T1000 (cell line): ENCODE results near the gene INSYN1.

ENCODE experiments used
- DNase-seq: peaks from one replicate; lab custom pipeline; 2025; ENCODE audit warnings: mixed read lengths; lab: John Stamatoyannopoulos, UW

Gene INSYN1

DNA sequence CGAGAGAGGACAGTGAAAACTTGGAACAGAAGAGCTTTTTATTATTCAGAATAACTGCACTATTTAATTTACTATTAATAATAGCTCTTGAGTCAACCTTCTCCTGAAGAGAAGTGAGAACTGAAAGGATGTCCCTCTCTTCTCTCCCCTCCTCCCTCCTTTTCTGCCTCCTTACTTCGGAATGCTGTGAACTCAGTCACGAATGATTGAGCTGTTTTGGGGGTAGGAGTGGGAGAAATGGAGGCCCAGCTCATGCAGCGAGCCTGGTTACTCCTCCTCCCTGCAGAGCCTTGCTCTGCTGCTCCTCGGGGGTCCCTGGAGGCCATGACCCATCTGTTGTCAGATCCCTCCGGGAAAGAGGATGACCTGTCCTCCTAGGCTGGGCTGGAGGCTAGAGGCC, 20.3 kb upstream of the INSYN1 start:
- no peak for DNase-seq

DNA sequence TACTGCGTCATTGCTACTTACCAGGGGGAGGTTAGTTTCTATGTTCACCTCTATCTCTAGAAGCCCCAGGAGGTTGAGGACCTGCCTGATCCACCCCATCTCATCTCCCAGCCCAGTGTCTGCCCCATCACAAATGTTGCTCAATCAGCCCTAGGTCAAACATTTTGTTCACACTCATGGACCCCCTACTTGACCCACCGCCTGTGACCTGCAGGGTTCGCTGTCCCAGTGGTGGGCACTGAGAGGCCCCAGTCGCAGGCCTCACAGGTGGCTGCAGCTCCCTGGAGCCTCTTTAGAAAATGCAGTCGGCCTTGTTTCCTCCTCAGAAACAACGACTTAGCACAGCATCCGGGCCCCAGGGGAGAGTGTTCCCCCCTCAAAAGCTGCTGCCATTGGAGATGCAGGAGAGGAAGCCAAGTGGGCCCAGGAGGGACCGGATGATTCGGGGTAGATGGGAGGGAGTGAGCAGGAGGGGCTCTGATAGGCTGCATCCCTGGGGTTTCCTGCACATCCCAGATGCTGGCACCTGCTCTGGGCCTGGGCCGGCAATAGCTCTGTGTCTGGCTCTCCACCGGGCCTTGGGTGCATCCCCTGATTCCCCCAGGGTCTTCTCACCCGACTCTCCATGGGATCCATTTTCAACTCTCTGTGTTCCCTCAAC, 18.4 kb upstream of the INSYN1 start:
- DNase-seq: no peak

DNA sequence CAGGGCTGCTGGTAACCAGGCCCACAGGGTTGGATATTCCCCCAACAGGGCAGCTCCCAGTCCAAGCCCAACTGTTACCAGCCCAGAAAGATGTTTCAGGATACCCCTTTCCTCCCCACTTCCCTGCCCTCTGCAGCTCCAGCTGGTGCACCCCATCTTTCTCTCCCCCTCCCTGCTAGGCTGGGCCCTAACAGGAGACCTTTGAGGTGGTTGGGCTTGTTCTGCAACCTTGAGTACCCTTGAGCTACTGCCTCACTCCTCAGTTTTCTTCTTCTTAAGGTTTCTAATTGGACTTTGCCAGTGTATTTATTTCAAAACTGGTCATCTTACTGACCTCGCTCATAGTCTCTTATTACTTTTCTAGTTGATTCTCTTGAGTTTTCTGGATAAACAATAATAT, 16.9 kb upstream of the INSYN1 start:
- no peak for DNase-seq

DNA sequence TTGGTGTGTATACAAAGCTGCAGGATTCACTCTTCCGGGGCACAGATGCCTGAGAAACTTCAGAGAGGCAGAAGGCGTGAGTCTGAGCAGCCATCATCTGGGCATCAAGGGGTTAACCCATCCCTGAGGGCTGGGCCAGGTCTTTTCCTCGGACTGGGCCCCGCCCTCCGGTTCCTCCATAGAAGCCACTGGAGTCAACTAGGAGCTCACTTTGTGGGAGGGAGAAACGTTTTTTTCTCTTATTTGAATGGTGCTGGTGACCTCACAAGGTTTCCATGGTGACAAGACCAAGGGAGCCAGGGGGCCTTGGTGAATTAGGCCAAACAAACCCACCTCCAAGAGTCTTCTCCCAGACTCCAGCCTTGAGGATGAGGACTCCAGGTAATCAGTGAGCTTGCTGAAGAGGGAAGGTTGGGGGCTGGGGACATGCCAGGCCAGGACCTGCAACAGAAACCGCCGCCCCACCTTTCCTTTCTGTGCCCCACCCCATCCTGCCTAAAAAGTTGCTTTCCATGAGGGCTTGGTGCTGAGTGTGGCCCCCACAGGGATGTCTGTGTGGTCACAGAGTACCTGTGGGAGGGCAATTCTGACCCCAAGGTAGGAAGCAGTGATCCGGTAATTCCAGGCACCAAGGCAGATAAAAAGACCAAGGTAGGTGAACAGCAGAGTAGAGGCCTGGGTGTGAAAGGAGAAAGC, 14.8 kb upstream of the INSYN1 start:
- DNase-seq: no peak

DNA sequence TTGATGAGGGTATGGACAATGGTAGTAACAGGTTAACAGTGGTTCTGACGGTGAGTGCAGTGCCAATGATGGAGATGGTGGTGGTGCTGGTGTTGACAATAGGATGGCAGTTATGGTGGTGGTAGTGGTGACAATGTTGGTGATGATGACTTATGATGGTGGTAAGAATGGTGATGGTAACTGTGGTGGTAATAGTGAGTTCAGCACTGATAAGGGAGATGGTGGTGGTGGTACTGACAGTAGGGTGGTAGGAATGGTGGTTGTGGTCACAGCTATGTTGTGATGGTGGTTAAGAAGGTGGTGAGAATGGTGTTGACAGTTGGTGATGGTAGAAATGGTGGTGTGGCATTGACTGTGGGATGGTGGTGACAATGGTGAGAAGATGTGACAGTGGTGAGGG, 13.4 kb upstream of the INSYN1 start:
- no peak for DNase-seq

DNA sequence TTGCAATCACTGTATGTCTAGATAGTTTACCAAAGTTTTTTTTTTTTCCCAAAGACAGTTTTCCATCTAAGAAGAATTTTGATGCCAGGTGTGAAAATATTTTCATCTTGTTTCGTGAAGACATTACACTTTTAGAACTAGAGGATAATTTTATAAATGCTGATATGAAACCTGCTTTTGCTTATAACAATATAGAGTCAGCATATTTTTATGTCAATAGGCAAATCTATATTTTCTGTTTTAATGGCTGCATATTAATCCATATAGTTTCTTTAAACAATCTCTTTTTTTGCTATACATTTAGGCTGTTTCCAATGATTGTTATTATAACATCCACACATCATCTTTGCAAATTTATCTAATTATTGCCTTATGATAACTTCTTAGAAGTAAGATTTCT, 12.6 kb upstream of the INSYN1 start:
- DNase-seq: no peak

DNA sequence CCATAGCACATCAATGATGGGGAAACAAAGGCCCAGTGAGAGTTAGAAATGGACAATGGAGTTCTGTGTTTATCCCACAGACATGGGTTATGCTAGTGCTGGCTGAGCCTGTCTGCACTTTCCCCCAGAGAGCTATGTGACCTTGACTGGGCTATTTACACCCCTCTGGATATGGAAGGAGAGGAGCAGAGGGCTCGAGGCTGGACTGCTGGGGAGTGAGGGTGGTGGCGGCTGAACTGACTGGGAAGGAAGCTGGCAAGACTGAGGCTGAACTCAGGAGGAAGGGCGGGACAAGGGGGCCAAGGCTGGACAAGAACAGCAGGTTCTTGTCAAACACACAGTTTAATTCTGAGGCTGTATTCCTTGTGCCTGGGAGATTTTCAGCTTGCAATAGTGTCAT, 10.8 kb upstream of the INSYN1 start:
- DNase-seq: no peak

DNA sequence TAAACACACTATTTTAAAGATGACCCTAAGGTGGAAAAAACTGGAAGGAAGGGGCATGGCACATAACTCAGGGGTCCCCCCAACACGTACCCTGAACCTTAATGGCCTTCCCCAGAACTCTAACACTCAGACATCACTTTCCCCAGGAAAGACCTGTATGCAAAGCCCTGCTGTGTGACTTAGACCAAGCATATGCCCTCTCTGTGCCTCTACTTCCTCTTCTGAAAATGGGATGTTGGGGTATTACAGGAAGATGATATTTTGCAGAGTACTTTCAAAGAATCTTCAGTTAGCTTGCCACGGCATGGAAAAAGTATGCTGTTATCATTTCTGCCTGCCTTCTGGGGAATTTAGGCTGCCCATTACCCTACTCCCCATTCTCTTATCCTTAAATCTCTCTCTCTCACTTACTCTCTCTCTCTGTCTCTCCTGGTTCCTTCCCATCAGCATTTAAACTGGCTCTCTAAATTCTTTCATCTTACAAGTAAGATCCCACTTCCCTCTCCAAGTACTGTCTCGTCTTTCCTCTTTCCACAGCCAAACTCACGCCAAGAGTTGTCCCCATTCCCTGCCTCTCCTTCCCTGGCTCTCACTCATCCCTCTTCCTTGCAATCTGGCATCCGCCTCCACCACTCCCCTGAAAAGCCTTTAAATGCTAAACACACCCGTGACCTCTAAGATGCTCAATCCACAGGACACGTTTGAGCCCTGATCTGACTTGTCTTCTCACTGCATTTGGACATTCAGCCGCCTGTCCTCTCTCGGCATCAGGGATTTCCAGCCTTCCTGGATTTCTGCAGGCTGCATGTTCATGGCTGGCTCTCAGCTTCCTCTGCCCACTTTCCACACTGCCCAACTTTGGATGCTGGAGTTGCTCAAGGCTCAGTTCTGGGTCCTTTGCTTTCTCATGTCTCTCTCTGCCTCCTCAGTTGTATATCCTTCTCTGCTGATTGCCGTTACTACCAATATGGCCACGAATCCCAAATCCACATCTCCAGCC, 7.5 kb upstream of the INSYN1 start:
- no peak for DNase-seq

DNA sequence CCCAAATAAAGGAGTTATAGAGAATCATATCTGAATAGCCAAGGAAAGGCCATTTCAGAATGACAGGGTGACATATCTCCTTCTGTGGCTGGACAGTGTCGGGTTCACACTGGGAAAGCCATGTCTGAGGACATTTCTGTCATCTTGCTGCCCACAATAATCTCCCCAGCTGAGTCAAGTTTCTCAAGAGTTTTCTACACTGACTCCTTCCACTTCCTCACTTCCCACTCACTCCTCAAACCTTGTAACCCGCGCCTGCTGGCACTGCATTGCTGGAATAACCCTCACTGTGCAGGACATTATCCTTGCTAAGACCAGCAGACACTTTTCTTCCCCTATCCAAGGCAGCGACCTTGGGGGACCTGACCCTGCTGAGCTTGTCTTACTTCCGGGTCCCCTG, 5.3 kb upstream of the INSYN1 start:
- no peak for DNase-seq

DNA sequence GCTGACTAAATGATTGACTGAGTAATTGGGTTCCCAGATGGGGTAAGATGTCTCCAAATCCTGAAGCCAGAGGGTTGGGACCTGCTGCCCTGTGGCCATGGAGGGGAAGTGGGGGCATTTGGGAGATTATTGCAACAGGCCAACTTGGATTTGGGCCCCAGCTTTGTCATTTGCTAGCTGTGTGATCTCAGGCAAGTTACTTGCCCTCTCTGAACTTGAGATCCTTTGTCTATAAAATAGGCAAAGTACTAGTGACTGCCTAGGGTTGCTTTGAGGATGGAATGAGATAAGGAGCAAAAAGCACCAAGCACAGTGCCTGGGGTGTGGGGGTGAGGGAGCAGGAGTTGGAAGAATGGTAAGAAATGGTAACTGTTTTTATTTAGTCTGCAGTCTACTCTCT, 4.4 kb upstream of the INSYN1 start:
- DNase-seq: no peak

DNA sequence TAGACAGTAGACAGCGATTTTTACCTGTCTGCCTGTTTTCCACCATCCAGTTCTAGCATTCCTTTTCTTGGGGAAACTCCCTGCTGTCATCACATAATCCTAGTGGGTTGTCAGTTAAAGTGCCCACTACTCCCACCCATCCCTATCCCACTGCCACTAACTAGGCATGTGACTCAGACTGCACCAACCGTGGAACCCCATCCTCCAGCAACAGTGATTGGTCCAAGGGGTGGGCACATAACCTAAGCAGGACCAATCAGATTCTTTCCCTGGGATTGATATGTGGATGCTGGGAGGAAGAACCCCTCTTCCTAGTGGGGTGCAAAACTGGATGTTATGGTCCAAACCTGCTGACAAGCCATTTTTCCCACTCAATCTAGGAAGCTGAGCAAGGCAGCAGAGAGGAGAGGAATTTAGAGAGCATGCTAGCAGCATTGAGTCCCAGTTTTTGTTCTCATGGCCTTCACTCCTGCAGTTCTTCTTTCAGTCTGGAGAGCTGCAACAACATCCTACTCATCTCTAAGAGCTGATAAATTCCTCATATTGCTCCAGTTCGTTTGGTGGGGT, 3.9 kb upstream of the INSYN1 start:
- no peak for DNase-seq

DNA sequence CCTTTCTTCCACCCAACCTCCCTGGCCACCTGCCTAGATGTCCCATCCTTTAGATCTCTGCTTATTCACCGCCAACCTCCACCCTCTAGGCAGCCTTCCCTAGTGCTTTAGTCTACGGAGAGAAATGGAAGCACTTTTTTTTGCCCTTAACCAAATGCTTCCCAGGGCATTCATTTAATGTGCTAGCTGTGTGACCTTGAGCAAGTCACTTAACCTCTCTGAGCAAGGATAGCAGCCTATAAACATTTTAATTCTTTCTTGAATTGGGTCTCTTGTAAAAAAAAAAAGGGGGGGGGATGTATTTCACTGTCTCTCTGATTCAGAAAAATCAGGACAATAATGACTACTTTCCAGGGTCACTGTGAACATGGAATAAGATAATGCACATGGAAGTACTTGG, 3.2 kb upstream of the INSYN1 start:
- DNase-seq: no peak

DNA sequence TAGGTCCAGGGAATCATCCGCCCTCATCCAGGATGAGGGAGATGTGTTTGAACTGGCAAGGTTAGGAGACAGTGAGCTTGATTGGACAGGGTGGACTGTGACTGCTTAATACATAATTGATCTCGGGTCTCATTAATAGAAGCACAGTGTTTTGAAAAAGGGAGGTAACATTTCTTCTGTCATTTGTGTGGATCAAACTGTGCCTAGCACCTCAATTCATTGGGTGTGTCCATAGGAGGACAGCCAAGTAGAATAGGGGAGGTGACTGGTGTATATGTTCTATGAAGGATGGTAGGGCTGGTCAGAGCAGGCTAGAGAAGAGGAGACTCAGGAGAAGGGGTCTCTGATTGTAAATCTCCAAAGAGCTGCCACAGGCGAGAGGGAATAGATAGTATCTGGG, 2.8 kb upstream of the INSYN1 start:
- DNase-seq: no peak

DNA sequence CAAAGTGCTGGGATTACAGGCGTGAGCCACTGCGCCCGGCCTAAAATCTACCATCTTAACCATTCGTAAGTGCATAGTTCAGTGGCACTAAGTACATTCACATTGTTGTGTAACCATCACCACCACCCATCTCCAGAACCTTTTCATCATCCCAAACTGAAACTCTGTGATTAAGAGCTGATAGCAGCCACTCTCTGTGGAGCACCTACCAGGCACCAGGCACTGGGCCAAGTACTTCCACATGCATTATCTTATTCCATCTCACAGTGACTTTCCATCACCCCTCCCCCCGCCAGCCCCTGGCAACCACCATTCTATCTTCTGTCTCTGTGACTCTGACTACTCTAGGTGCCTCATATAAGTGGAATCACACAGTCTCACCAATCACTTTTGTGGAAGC, 2.3 kb upstream of the INSYN1 start:
- no peak for DNase-seq

DNA sequence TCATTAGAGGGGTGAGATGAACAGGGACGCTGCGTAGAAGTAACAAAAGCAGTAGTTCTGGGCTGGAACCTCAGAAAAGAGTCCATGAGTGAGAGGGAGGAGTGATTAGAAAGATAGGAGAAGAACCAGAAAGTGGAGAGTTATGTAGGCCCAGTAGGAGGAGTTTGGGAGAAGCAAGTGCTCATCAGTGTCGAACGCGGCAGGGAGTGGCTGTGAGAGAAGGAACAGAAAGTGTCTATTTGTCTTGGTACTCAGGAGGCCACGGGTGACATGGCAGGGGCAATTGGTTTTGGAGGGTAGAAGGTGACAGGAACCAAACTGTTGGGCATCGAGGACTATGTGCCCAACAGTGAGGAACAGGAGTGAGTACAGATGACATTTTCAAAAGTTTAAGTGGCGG, 1.3 kb upstream of the INSYN1 start:
- no peak for DNase-seq

DNA sequence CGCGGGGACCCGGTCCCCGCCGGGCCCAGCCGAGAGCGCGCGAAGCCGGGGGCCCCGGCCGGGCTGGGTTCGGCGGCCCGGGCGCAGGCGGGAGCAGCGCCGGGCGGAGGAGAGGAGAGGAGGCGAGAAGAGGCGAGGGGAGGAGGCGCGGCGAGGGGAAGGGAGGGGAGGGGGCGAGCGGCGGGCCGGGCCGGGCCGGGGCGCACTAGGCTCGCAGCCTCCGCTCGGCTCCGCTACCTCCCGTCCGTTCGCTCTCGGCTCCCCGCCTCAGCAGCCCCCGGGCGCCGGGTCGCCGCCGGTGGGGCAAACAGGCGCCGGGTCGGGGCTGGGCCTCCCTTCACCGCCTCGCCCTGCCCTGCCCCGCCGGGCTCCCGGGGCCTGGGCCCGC, 351 bp downstream of the INSYN1 start:
- no peak for DNase-seq

DNA sequence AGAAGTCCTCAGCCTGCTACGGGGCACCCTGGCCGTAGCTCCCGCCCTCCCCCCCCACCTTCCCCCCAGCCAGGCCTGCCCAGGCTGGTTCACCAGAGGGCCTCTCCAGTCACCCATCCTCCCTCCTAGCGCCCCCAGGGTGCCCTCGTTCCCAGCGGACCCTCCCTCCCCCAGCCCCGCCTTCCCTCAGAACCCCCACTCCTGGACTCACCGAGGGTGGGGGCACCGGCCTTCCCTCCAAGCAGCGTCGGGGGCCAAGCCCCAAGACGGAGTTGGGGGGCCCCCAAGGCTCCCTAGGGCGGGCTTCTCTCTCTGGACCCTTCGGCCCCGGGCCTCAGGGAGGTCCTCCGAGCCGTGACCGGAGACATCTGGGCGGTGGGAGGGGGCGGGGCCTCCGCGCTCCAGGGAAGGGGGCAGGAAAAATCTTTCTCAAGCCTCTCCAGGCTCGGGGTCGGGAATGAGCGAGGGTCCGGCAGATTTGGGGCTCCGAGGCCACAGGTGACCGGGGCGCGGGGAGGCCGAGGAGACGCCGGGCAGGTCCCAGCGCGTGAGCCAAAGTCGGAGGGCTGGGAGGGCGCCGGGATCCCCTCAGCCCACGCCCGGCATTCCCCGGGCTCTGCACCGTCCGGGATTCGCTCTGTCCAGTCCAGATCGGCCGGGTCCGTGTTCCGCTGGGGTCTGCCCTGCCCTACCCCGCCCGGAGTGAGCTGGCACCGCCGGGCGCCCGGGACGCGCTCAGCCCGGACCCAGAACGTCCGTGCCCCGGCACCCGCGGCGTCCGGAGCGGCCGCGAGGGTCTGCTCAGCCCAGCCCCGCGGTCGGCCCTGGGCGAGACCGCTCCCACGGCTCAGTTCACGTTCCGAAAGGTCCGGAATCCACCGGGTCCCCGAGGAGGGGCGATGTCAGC, 999 bp downstream of the INSYN1 start:
- DNase-seq: no peak

DNA sequence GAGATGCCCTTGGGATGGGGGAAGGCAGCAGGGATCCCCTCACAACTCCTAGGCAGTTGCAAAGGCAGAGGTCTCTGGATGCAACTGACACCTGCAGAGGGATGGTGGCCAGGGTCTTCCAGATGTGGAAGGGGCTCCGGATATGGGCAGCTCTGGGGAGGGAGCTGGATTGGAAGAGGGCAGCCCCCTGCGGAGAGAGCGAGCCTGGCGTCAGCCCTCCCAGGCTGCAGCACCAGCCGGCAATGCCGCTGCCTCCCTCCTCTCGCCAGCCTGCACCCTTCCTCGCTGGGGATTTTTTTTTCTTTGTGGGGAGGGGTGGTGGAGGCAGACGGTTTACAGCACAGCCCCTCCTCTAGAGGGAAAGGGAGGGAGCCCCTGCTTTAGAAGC, 1.6 kb downstream of the INSYN1 start:
- DNase-seq: no peak

DNA sequence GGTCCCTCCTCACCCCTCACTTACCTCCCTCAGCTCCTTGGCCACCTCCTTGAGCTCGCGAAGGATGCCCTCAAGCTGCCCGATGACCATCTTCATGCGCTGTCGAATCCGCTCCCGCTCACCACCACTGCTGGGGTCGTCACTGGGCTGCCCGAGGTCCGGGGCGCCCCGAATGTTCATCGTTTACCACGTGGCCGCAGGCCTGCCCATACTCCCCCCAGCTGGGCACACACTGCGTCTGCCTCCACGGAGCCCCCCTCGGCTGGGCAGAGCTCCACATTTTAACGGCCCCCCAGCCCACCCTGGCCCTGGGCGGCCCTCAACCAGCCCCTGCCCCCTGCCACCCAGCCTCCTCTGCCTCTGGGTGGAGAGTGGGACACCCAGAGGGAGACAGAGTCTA, 2.2 kb downstream of the INSYN1 start:
- DNase-seq: no peak

DNA sequence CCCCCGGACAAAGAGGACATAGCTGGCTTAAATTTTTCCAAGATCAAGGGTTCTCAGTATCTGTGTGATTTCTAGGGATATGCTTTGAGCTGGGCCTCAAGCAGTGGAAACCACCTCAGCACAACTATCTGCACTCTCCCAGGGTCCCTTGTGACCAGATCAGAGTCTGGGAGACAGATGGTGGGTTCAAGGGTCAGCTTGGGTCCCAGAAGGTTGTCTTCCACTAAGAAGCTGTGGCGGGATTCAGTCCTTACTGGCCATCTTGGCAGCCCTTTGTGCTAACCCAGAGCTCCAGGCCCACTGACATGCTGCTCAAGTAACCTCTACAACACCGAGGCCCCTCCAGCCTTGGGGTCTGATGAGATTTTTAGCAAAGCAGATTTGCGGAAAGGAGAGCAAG, 2.7 kb downstream of the INSYN1 start:
- no peak for DNase-seq

DNA sequence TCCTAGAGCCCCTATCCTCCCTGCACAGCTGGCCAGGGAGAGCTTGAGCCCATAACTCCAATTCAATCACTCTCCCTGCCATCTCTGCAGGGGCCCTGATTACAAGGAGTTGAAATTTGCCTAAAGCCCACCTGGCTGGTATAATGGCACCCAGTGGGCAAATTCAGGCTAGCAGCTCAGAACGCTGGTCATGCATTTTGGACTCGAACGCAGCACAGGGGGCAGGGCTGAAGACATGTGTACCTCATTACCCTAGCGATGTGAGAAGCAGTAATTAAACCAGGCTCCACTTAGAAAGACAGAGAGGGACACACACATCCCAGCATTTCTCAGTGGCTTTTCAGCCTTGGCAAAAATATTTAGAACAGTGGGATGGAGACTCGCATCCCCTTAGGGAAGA, 3.2 kb downstream of the INSYN1 start:
- no peak for DNase-seq

DNA sequence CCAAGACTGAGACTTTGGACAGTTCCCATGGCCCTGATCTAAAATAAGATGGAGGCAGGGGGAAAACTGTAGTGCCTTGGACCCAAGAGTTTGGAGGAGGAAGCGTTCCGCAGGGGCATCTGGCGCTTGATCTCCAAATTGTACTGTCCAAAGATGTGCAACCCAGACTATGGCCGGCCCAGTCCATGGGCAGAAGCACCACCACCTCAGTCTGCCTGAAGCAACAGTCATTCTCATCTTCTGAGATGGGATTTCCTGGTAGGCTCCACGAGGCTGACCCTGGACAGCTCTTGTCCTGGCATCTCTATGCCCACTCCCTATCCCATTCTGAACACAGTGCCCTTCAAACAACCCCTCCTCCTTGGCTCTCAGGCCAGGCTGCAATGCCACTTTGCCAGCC, 3.6 kb downstream of the INSYN1 start:
- no peak for DNase-seq
